ENCODE measurements around the gene SEC24C. TPM values are rescaled to one million over a fixed set of nuclear protein-coding genes. Genes with fewer than 3 reads are reported as not detected.

SEC24C gene
- total RNA-seq, result 61.5 and 68.2 TPM in 2 replicates

GRCh38 chr10:73743905-73744663 lies at the start of gene SEC24C:
Gene SEC24C, plus strand, starts transcription at chr10:73744372. Its CDS starts 2,461 bp downstream, at chr10:73746833.

GRCh38 chr10:73697675-73698159 lies 46.5 kb upstream of the SEC24C start, which contains the start of gene AGAP5:
Gene AGAP5, minus strand, starts transcription at chr10:73698109. Its CDS starts 354 bp downstream, at chr10:73697755.

GRCh38 chr10:73781879-73782748 lies 37.9 kb downstream of the SEC24C start, which contains the start of gene CHCHD1:
Gene CHCHD1, plus strand, starts transcription at chr10:73782048. Its CDS starts 28 bp downstream, at chr10:73782076.

GRCh38 chr10:73785211-73785720 lies 41.1 kb downstream of the SEC24C start, which contains the start of gene ZSWIM8:
Gene ZSWIM8, plus strand, starts transcription at chr10:73785606. Its CDS starts 273 bp downstream, at chr10:73785879.

Other genes starting within 250 kb of the SEC24C start
- gene PPP3CB, start 248.3 kb upstream of the SEC24C start, total RNA-seq, result 16.0 and 21.4 TPM in 2 replicates
- 3.5 and 5.3 TPM in 2 replicates for gene USP54, start 153.0 kb upstream of the SEC24C start, total RNA-seq
- gene MYOZ1, start 102.9 kb upstream of the SEC24C start, total RNA-seq, result 0.11 and 0.86 TPM in 2 replicates
- not detected in 2 replicates for gene SYNPO2L, start 88.3 kb upstream of the SEC24C start, total RNA-seq
- gene AGAP5, start 46.3 kb upstream of the SEC24C start, total RNA-seq, result 1.2 and 3.2 TPM in 2 replicates
- gene CHCHD1, start 37.7 kb downstream of the SEC24C start, total RNA-seq, result 61.4 and 75.8 TPM in 2 replicates
- gene ZSWIM8, start 41.2 kb downstream of the SEC24C start, total RNA-seq, result 25.0 and 33.7 TPM in 2 replicates
- gene NDST2, start 67.2 kb downstream of the SEC24C start, total RNA-seq, result 10.5 and 18.4 TPM in 2 replicates
- gene CAMK2G, start 130.2 kb downstream of the SEC24C start, total RNA-seq, result 14.9 and 15.9 TPM in 2 replicates
- 292 and 758 TPM in 2 replicates for gene PLAU, start 166.8 kb downstream of the SEC24C start, total RNA-seq